ENCODE measurements around the gene PTGDR2. TPM values are rescaled to one million over a fixed set of nuclear protein-coding genes. Genes with fewer than 3 reads are reported as not detected.

Gene PTGDR2
- total RNA-seq, 2 donors from 2014 or later = 0.52 to 1.3 TPM

DNA sequence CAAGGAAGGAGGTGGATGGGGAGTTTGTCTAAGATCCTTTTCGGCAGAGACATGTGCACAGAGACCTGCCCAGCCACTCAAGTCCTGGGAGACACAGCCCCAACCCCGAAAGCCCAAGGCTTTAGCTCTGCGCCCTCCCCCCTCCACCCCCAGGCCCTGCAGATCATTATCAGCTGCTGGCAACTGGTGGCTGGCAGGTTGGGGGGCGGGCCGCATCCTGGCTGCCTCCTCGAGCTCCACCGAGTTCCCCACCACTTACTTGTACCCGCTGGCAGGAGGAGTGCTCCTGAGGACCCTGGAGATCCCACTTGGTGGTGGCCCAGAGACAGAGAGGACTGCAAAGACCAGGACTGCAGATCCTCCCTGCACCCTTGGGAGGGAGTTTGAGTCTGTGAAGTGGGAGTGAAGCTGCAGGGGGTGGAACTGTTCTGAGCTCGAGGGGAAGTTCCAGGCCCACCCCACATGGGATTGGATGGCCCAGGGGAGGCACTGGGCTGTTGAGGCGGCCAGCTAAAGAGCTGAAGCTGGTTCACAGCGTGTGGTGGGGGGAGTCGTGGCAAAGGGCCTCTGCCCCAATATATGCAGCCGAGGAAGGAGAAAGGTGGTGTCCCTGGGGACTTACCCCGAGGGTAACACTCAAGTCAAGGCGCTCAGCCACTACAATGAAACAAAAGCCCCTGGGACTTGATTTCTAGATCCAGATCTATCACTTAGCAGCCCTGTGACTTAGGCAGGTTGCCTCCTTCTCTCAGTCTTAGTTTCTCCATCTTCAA, 33.7 kb downstream of the PTGDR2 start:
- no peak for TF ChIP-seq POLR2A (IDR thresholded peaks at IDR 0.05)
- TF ChIP-seq CTCF (IDR thresholded peaks at IDR 0.05) = no peak
- intact Hi-C loops (cut with DNase I) = loop anchor here (10.0 kb wide), 1 partner anchor 373 kb away; no protein-coding TSS in a partner anchor
- 58 to 64% methylated on average over 7 to 15 of the region's 15 CpGs for whole genome bisulfite sequencing, 2 donors
- Histone ChIP-seq H3K4me1 (no peaks in the 10 kb centered on the region), H3K9me3 (peaks cover 0 to under 1% (median 0%) of the 10 kb centered on the region in 3 donors), H3K27ac (no peak overlapping the region), H3K36me3 (replicated peaks in 1 of 2; ENCODE audit: insufficient read depth in 1 of 2, low read depth in 2 of 2) (no peaks in the 10 kb centered on the region), H3K27me3 (no peaks in the 10 kb centered on the region), H3K4me3 (no peak overlapping the region)
- DNase-seq = no peak
- ATAC-seq = no peak

DNA sequence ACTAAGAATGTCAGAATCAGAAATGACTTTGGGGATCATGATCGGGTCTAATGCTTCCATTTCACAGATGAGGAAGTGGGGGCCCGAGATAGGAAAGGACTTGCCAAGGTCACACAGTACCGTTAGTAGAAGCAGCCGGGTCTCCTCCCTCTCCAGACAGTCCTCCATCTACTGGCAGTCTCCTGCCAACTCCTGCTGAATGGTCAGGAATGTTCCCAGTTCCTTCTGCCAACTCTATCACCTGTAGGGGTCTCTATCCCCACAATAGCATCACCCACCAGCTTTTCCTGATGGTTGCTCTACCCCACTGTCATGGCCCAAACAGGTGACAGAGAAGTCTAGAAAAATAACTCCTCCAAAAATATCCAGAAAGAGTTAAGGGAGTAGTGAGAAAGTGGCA, 37.7 kb downstream of the PTGDR2 start:
- Histone ChIP-seq H3K4me3 (no peak overlapping the region), H3K4me1 (no peaks in the 10 kb centered on the region), H3K27ac (no peak overlapping the region), H3K27me3 (no peaks in the 10 kb centered on the region), H3K9me3 (peaks cover 0 to 7% (median 0%) of the 10 kb centered on the region in 3 donors), H3K36me3 (replicated peaks in 1 of 2; ENCODE audit: insufficient read depth in 1 of 2, low read depth in 2 of 2) (no peaks in the 10 kb centered on the region)
- no peak for TF ChIP-seq POLR2A (IDR thresholded peaks at IDR 0.05)
- TF ChIP-seq CTCF (IDR thresholded peaks at IDR 0.05) = no peak
- ATAC-seq (no peak), DNase-seq (no peak)
- intact Hi-C loops (cut with DNase I) = no loop called here
- 46 to 57% methylated on average over 4 of the region's 4 CpGs for WGBS, 2 donors

- Histone ChIP-seq H3K36me3 (replicated peaks in 1 of 2; ENCODE audit: insufficient read depth in 1 of 2, low read depth in 2 of 2) (no peaks in the 10 kb centered on the region), H3K9me3 (peaks cover 0 to 7% (median 0%) of the 10 kb centered on the region in 3 donors), H3K27me3 (no peaks in the 10 kb centered on the region), H3K4me1 (no peaks in the 10 kb centered on the region), H3K27ac (no peak overlapping the region), H3K4me3 (no peak overlapping the region)
- ATAC-seq = no peak
- intact Hi-C loops (cut with DNase I) = no loop called here
- DNase-seq = no peak
- no peak for TF ChIP-seq CTCF (IDR thresholded peaks at IDR 0.05)
- 87 to 89% methylated on average over 2 of the region's 2 CpGs for WGBS, 2 donors
These were observed 39.1 kb downstream of the PTGDR2 start for GRCh38 chr11:60816590-60817157.

DNA sequence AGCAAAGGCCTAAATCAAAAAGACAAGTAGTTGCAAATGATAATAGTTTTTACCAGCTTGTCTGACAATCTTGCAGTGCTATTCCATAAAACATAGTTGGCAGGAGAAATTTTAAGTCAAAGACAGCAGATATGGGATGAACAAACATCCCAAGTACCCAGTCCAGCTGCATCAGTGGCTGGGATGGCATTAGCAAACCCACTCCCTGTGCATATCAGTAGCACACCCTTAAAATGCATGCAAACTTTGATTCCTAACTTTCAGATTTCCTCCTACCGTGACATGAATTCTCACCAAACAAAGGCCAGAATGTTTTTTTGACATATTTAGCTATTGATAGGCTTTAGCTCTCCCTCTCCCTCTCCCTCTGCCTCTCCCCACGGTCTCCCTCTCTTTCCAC, 41.6 kb downstream of the PTGDR2 start:
- no peak overlapping the region for H3K27ac ChIP-seq
- H3K4me3 ChIP-seq = no peak overlapping the region
- intact Hi-C loops (cut with DNase I) = no loop called here
- TF ChIP-seq POLR2A (IDR thresholded peaks at IDR 0.05) = no peak
- no peak for TF ChIP-seq CTCF (IDR thresholded peaks at IDR 0.05)
- WGBS, 2 donors = 71 to 88% methylated on average over 2 of the region's 2 CpGs
- no peaks in the 10 kb centered on the region for H3K4me1 ChIP-seq
- ATAC-seq (no peak), DNase-seq (no peak)
- no peaks in the 10 kb centered on the region for H3K27me3 ChIP-seq
- H3K36me3 ChIP-seq (replicated peaks in 1 of 2; ENCODE audit: insufficient read depth in 1 of 2, low read depth in 2 of 2) = no peaks in the 10 kb centered on the region
- H3K9me3 ChIP-seq = peaks cover 0 to 7% (median 0%) of the 10 kb centered on the region in 3 donors

All from body of pancreas (tissue), 4 donors.